ENCODE data around the gene ABCC4. TPM values are rescaled to one million over a fixed set of nuclear protein-coding genes. Genes with fewer than 3 reads are reported as not detected.

ABCC4 gene
- total and polyA plus RNA-seq, 2 experiments from 2014 or later, result 9.8 to 23.3 TPM

DNA sequence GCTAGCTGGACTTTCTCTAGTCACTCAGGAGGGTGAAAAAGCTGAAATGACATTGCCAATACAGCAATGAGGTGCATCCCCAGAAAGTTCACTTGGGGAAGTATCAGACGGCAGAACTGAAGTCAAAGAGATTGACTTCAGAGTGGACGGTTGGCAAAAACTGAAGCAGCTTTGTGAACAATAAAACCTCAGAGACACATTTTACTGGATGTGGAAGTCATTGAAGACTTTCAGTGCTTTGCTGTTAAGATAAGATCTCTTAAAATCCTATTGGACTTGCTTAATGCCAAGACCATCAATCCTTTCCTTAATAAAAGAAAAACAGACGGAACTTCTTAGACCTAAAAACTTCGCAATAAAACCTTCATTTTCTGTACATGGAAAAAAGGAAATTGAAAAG, 103.7 kb downstream of the ABCC4 start:
- Histone ChIP-seq H3K27ac (no peak overlapping the region), H3K36me3 (replicated peaks; ENCODE audit: insufficient read depth, low read depth) (no peaks in the 10 kb centered on the region), H2AFZ (no peak overlapping the region), H3K4me2 (no peak overlapping the region), H3K4me3 (no peak overlapping the region), H3K79me2 (no peaks in the 10 kb centered on the region), H3K9me2 (replicated peaks; ENCODE audit: insufficient read depth) (no peaks in the 10 kb centered on the region), H3K9me3 (ENCODE audit: low read depth) (no peaks in the 10 kb centered on the region), H3K27me3 (no peaks in the 10 kb centered on the region), H4K20me1 (ENCODE audit: insufficient read depth, poor library complexity, severe bottlenecking) (no peaks in the 10 kb centered on the region), H3K4me1 (ENCODE audit: insufficient read depth) (peaks cover 6% of the 10 kb centered on the region)
- TF ChIP-seq EZH2phosphoT487 (IDR thresholded peaks at IDR 0.05; ENCODE audit: low read depth, severe bottlenecking, unreplicated experiment), result no peak
- TF ChIP-seq, protein P1, sequence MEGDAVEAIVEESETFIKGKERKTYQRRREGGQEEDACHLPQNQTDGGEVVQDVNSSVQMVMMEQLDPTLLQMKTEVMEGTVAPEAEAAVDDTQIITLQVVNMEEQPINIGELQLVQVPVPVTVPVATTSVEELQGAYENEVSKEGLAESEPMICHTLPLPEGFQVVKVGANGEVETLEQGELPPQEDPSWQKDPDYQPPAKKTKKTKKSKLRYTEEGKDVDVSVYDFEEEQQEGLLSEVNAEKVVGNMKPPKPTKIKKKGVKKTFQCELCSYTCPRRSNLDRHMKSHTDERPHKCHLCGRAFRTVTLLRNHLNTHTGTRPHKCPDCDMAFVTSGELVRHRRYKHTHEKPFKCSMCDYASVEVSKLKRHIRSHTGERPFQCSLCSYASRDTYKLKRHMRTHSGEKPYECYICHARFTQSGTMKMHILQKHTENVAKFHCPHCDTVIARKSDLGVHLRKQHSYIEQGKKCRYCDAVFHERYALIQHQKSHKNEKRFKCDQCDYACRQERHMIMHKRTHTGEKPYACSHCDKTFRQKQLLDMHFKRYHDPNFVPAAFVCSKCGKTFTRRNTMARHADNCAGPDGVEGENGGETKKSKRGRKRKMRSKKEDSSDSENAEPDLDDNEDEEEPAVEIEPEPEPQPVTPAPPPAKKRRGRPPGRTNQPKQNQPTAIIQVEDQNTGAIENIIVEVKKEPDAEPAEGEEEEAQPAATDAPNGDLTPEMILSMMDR (IDR thresholded peaks at IDR 0.05; ENCODE audit: poor library complexity), result no peak
- TF ChIP-seq EZH2 (IDR thresholded peaks at IDR 0.05; ENCODE audit: borderline replicate concordance), result no peak
- DNase-seq (ENCODE audit: low spot score), result no peak
- 52% methylated on average over 4 of the region's 4 CpGs for WGBS (ENCODE audit: low lambda C conversion rate, missing lambda C conversion rate)

DNA sequence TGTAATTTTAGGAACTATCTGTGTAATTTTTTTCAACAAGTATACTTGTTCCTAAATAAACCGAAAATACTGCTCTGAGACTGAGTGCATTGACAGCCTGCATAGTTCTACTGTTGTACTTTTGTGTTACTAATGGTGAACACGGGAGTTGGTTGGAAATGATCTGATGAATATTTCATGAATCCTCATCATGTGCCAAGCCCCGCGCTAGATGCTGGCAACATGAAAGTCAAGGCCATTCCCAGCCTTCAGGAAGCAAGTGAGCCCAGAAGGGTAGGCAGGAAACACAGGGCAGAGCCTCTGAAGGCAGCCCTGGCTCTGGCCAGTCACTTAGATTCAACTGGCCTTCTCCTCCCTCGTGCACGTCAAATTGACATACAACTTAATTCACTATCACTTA, 106.1 kb downstream of the ABCC4 start:
- Histone ChIP-seq H4K20me1 (ENCODE audit: insufficient read depth, poor library complexity, severe bottlenecking) (no peaks in the 10 kb centered on the region), H3K4me1 (ENCODE audit: insufficient read depth) (peaks cover 9% of the 10 kb centered on the region), H3K4me2 (no peak overlapping the region), H3K36me3 (replicated peaks; ENCODE audit: insufficient read depth, low read depth) (no peaks in the 10 kb centered on the region), H3K27ac (no peak overlapping the region), H3K27me3 (no peaks in the 10 kb centered on the region), H2AFZ (no peak overlapping the region), H3K79me2 (no peaks in the 10 kb centered on the region), H3K9me2 (replicated peaks; ENCODE audit: insufficient read depth) (no peaks in the 10 kb centered on the region), H3K4me3 (no peak overlapping the region), H3K9me3 (ENCODE audit: low read depth) (no peaks in the 10 kb centered on the region)
- TF ChIP-seq, protein P1 (IDR thresholded peaks at IDR 0.05; ENCODE audit: poor library complexity), result no peak
- TF ChIP-seq EZH2phosphoT487 (IDR thresholded peaks at IDR 0.05; ENCODE audit: low read depth, severe bottlenecking, unreplicated experiment), result no peak
- TF ChIP-seq EZH2 (IDR thresholded peaks at IDR 0.05; ENCODE audit: borderline replicate concordance), result no peak
- WGBS (ENCODE audit: low lambda C conversion rate, missing lambda C conversion rate), result 75% methylated on average over 6 of the region's 6 CpGs
- DNase-seq (ENCODE audit: low spot score), result no peak

DNA sequence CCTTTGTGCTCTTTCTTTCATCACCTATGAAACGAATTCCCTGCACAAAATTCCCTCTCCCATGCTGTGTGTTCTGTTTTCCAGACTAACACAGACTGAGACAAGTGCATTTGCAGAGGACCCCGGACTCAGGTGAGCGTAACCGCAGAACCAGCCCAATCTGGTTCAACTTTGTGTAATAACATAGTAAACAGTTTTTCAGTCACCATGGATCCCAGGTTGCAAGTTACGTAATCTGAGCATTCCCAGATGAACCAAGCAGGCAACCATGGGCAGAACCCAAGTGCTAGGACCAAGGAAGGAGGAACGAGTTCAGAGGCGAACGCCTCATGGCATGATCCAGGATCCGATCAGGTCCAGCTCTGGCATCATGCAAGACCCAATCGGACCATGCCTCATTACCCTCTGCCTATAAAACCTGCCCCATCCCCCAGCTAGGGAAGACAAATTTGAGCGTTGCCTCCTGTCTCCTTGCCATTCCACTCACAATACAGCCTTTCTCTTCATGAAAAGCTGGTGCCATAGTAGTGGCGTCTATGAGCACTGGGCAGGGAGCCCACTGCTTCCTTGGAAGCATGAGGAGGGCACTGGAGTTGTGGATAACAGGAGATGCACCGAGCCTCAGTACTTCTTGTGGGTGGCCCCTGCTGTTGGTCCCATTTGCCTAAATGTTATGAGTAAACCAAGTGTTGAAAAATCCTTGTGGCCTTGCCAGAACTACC, 107.6 kb downstream of the ABCC4 start:
- no peak overlapping the region for H2AFZ ChIP-seq
- WGBS (ENCODE audit: low lambda C conversion rate, missing lambda C conversion rate), result 90% methylated on average over 13 of the region's 13 CpGs
- TF ChIP-seq EZH2 (IDR thresholded peaks at IDR 0.05; ENCODE audit: borderline replicate concordance) (no peak), EZH2phosphoT487 (IDR thresholded peaks at IDR 0.05; ENCODE audit: low read depth, severe bottlenecking, unreplicated experiment) (no peak)
- TF ChIP-seq, protein P1 (IDR thresholded peaks at IDR 0.05; ENCODE audit: poor library complexity), result no peak
- H3K9me2 ChIP-seq (replicated peaks; ENCODE audit: insufficient read depth), result no peaks in the 10 kb centered on the region
- no peaks in the 10 kb centered on the region for H3K27me3 ChIP-seq
- H3K36me3 ChIP-seq (replicated peaks; ENCODE audit: insufficient read depth, low read depth), result no peaks in the 10 kb centered on the region
- H3K4me3 ChIP-seq, result no peak overlapping the region
- no peak overlapping the region for H3K4me2 ChIP-seq
- DNase-seq (ENCODE audit: low spot score), result no peak
- peaks cover 9% of the 10 kb centered on the region for H3K4me1 ChIP-seq (ENCODE audit: insufficient read depth)
- H4K20me1 ChIP-seq (ENCODE audit: insufficient read depth, poor library complexity, severe bottlenecking), result no peaks in the 10 kb centered on the region
- no peaks in the 10 kb centered on the region for H3K79me2 ChIP-seq
- H3K27ac ChIP-seq, result no peak overlapping the region
- H3K9me3 ChIP-seq (ENCODE audit: low read depth), result no peaks in the 10 kb centered on the region

Measured in hepatocyte (in vitro differentiated cells).